ENCODE data around the gene RRBP1. TPM values are rescaled to one million over a fixed set of nuclear protein-coding genes. Genes with fewer than 3 reads are reported as not detected.

Gene RRBP1
- total and polyA plus RNA-seq, 2 donors from 2014 or later = 83.4 to 231 TPM

DNA sequence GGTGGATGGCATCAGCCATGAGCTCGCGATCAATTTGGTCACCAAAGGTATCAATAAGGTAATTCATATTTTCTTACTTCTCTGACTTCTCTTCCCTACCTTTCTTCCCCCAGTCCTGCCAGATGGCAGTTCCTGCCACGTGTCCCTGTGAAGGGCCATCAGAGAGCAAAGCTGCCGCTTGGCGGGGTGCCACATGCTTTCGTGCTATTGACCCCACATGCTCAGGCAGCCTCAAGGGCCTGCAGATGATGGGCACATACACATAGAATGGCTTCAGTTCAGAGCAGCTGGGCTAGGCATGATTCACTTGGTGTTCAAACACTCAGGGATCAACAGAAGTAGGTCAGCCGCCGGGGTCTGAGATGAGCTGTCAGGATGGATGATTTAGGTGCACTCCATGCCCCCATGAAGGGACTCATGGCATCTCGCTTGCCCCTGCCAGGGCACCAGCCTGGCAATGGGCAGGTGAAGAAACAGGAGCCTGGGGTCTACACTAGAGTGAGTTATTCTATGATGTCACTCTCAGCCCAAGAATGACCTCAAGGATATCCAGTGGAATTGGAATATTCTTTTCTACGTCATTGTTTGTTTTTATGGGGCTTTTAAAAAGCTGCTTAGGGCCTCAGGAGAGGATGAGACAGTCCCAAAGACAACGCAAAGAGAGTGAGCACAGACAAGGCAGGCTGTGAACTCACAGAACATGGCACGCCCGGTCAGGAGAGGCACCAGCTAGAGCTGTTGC is 43.2 kb upstream of the RRBP1 start:
- H3K27me3 ChIP-seq (ENCODE audit: control insufficient read depth, insufficient read depth, low read length) = no peaks in the 10 kb centered on the region
- H3K4me1 ChIP-seq (ENCODE audit: control insufficient read depth in 2 of 3, insufficient read depth in 2 of 3, low read depth in 1 of 3, low read length in 3 of 3) = no peaks in the 10 kb centered on the region
- no peak overlapping the region for H3K27ac ChIP-seq (ENCODE audit: low read depth in 2 of 2, low read length in 2 of 2)
- no peak overlapping the region for H3K4me3 ChIP-seq (ENCODE audit: low read length in 3 of 3)
- no peaks in the 10 kb centered on the region for H3K9me3 ChIP-seq (ENCODE audit: control insufficient read depth in 2 of 3, insufficient read depth in 1 of 3, low read length in 3 of 3)
- no peaks in the 10 kb centered on the region for H3K36me3 ChIP-seq (ENCODE audit: control insufficient read depth in 2 of 3, insufficient read depth in 3 of 3, low read length in 3 of 3)
- H3K9ac ChIP-seq (ENCODE audit: low read length in 3 of 3) = no peak overlapping the region
- no peak for FAIRE-seq
- TF ChIP-seq, protein P1, sequence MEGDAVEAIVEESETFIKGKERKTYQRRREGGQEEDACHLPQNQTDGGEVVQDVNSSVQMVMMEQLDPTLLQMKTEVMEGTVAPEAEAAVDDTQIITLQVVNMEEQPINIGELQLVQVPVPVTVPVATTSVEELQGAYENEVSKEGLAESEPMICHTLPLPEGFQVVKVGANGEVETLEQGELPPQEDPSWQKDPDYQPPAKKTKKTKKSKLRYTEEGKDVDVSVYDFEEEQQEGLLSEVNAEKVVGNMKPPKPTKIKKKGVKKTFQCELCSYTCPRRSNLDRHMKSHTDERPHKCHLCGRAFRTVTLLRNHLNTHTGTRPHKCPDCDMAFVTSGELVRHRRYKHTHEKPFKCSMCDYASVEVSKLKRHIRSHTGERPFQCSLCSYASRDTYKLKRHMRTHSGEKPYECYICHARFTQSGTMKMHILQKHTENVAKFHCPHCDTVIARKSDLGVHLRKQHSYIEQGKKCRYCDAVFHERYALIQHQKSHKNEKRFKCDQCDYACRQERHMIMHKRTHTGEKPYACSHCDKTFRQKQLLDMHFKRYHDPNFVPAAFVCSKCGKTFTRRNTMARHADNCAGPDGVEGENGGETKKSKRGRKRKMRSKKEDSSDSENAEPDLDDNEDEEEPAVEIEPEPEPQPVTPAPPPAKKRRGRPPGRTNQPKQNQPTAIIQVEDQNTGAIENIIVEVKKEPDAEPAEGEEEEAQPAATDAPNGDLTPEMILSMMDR (IDR thresholded peaks at IDR 0.05; ENCODE audit: borderline replicate concordance, extremely low read depth, insufficient read depth) = no peak
- no peak for DNase-seq
- intact Hi-C loops (cut with DNase I) = no loop called here

DNA sequence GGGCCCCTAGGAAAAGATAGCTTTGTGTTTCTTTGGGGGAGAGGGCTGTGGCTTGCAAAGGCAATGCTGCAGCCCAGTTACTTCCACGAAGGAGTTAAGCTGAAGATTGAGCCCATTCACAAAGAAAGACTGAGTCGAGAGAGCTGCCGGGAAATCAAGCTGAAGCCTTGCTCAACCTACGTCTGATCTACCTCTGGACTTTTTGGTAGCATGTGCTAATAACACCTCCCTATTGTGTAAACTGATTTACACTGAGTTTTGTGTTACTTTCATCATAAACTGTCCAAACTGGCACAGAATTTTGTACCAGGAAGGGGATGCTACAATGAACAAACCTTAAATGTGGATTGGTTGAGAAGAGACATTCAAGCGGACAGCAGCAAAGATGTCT is 41.3 kb upstream of the RRBP1 start:
- DNase-seq (no peak), FAIRE-seq (no peak)
- Histone ChIP-seq H3K4me3 (ENCODE audit: low read length in 3 of 3) (no peak overlapping the region), H3K9me3 (ENCODE audit: control insufficient read depth in 2 of 3, insufficient read depth in 1 of 3, low read length in 3 of 3) (no peaks in the 10 kb centered on the region), H3K36me3 (ENCODE audit: control insufficient read depth in 2 of 3, insufficient read depth in 3 of 3, low read length in 3 of 3) (no peaks in the 10 kb centered on the region), H3K4me1 (ENCODE audit: control insufficient read depth in 2 of 3, insufficient read depth in 2 of 3, low read depth in 1 of 3, low read length in 3 of 3) (no peaks in the 10 kb centered on the region), H3K27me3 (ENCODE audit: control insufficient read depth, insufficient read depth, low read length) (no peaks in the 10 kb centered on the region), H3K27ac (ENCODE audit: low read depth in 2 of 2, low read length in 2 of 2) (no peak overlapping the region), H3K9ac (ENCODE audit: low read length in 3 of 3) (no peak overlapping the region)
- TF ChIP-seq, protein P1 (IDR thresholded peaks at IDR 0.05; ENCODE audit: borderline replicate concordance, extremely low read depth, insufficient read depth) = no peak
- intact Hi-C loops (cut with DNase I) = no loop called here

DNA sequence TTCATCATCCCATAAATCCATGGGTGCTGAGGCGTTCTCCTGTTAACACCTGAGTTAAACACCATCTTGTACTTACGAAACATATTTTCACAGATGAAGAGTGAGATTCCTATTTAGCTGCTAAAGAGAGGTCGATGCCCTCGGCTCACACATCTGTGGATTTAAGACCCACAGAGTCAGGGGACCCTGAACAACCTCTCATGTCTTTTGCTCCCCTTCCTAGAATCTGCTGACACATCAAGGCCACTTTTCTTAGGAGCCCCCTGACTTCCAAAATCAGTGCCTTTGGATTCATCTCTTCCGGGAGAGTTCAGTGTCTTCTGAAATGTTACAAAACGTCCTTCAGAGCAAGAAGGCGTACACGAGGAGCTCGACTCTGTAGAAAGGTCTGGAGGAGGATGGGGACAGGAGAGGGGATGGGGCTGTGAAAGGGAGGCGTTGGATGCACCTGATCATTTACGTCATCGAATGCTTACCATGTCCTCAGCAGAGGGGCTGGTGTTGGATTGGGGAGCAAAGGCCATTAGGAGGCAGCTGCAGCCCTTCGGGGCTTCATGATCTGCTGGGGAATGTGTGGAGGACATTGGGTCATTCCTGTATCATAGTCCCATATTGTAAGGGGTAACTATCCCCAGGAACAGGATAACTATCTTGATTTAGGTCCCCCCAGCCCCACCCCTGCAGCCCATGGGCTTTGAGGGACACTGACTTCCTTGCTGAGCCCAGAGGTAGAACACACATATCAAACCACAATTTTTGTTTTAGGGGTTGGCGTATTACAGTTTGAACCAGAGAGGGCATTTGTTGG is 40.7 kb upstream of the RRBP1 start:
- no peak overlapping the region for H3K27ac ChIP-seq (ENCODE audit: low read depth in 2 of 2, low read length in 2 of 2)
- H3K27me3 ChIP-seq (ENCODE audit: control insufficient read depth, insufficient read depth, low read length) = no peaks in the 10 kb centered on the region
- no peak for FAIRE-seq
- H3K4me1 ChIP-seq (ENCODE audit: control insufficient read depth in 2 of 3, insufficient read depth in 2 of 3, low read depth in 1 of 3, low read length in 3 of 3) = no peaks in the 10 kb centered on the region
- TF ChIP-seq, protein P1 (IDR thresholded peaks at IDR 0.05; ENCODE audit: borderline replicate concordance, extremely low read depth, insufficient read depth) = no peak
- intact Hi-C loops (cut with DNase I) = no loop called here
- H3K36me3 ChIP-seq (ENCODE audit: control insufficient read depth in 2 of 3, insufficient read depth in 3 of 3, low read length in 3 of 3) = no peaks in the 10 kb centered on the region
- H3K4me3 ChIP-seq (ENCODE audit: low read length in 3 of 3) = no peak overlapping the region
- H3K9me3 ChIP-seq (ENCODE audit: control insufficient read depth in 2 of 3, insufficient read depth in 1 of 3, low read length in 3 of 3) = no peaks in the 10 kb centered on the region
- DNase-seq = no peak
- H3K9ac ChIP-seq (ENCODE audit: low read length in 3 of 3) = no peak overlapping the region
